ENCODE measurements around the gene SEC24C. TPM values are rescaled to one million over a fixed set of nuclear protein-coding genes. Genes with fewer than 3 reads are reported as not detected.

Gene SEC24C
- total RNA-seq, 2 experiments from 2014 or later = 53.6 to 87.1 TPM

DNA sequence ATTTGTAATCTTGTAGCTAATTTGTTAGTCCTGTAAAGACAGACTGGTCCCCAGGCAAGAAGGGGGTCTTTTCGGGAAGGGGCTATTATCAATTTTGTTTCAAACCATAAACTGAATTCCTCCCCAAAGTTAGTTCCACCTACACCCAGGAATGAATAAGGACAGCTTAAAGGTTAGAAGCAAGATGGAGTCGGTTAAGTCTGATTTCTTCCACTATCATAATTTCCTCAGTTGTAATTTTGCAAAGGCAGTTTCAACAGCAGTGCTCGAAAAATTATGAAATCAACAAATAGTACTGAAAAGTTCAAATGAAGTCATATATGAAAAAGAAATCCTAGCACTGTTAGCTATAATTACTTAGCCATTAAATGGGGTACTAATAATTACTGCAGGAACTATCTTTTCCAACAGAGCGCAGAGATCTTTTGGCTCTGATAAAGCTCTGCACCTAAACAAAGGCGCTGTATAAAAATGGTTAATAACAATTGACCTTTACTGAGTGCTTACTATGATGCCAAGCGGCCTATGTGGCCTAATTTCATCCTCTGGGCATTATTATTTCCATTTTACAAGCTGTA is 756 bp upstream of the SEC24C start:
- no peak for DNase-seq (ENCODE audit: low spot score)
- H3K79me2 ChIP-seq (ENCODE audit: insufficient read depth, low read depth, low read length) = peaks cover 39% of the 10 kb centered on the region
- BruUV-seq (replicated peaks) = TSS peak; percentile 98
- no peak for TF ChIP-seq EZH2phosphoT487 (IDR thresholded peaks at IDR 0.05; ENCODE audit: borderline replicate concordance, low read depth, low read length)
- TF ChIP-seq, protein P1, sequence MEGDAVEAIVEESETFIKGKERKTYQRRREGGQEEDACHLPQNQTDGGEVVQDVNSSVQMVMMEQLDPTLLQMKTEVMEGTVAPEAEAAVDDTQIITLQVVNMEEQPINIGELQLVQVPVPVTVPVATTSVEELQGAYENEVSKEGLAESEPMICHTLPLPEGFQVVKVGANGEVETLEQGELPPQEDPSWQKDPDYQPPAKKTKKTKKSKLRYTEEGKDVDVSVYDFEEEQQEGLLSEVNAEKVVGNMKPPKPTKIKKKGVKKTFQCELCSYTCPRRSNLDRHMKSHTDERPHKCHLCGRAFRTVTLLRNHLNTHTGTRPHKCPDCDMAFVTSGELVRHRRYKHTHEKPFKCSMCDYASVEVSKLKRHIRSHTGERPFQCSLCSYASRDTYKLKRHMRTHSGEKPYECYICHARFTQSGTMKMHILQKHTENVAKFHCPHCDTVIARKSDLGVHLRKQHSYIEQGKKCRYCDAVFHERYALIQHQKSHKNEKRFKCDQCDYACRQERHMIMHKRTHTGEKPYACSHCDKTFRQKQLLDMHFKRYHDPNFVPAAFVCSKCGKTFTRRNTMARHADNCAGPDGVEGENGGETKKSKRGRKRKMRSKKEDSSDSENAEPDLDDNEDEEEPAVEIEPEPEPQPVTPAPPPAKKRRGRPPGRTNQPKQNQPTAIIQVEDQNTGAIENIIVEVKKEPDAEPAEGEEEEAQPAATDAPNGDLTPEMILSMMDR (conservative IDR thresholded peaks at IDR 0.05; ENCODE audit: low read length) = no peak
- ChIA-PET POLR2A (interaction anchor here (0.6 to 2.9 kb wide), 12 partner anchors 10 to 523 kb away, joined by 3 to 38 read pairs (median 3); a partner anchor contains a TSS), CTCF (ENCODE audit: unreplicated experiment) (interaction anchor here (1.0 kb wide), 1 partner anchor 16 kb away, joined by 3 read pairs; no protein-coding TSS in a partner anchor)
- H2AFZ ChIP-seq (ENCODE audit: low read length) = peak overlapping the region; percentile 91; the same call in 1 of the 2 replicates
- no peaks in the 10 kb centered on the region for H3K9me3 ChIP-seq (ENCODE audit: low read length)
- H3K4me1 ChIP-seq (ENCODE audit: insufficient read depth, low read length, poor library complexity, severe bottlenecking) = peaks cover 23% of the 10 kb centered on the region
- H3K4me3 ChIP-seq (ENCODE audit: low read depth, low read length, poor library complexity, severe bottlenecking) = peak overlapping the region; percentile 88
- peak overlapping the region; percentile 74 for H3K27ac ChIP-seq (ENCODE audit: low read depth, low read length, poor library complexity, severe bottlenecking)
- H3K9me2 ChIP-seq (ENCODE audit: insufficient read depth, low read length) = no peaks in the 10 kb centered on the region
- intact Hi-C loops (cut with micrococcal nuclease; ENCODE audit: unreplicated experiment) = loop anchor here (1.0 to 2.0 kb wide), 2 partner anchors 13 to 67 kb away; partner anchors contain the start of gene NDST2
- no peaks in the 10 kb centered on the region; the same call in 1 of the 2 replicates for H4K20me1 ChIP-seq (ENCODE audit: insufficient read depth, low read length)
- peaks cover 36% of the 10 kb centered on the region for H3K36me3 ChIP-seq (ENCODE audit: insufficient read depth, low read length)
- peak overlapping the region; percentile 96 for H3K4me2 ChIP-seq (ENCODE audit: low read length)

DNA sequence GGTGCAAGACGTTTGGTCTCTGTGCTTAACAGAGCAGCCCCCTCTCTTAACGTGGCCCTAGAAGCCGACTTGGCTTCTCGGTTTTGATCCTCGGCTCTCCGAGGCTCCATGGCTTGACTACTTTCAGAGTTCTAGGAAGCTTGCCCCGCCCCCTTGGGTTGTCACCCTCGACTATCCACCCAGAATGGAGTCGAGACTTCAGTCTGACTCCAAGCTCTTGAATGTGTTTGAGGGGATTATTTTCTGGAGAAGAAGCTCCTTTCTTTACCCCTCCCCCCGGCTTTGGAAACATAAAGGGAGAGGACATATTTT is 448 bp downstream of the SEC24C start:
- Histone ChIP-seq H3K4me1 (ENCODE audit: insufficient read depth, low read length, poor library complexity, severe bottlenecking) (peaks cover 23% of the 10 kb centered on the region), H2AFZ (ENCODE audit: low read length) (peak overlapping the region; percentile 91), H3K4me3 (ENCODE audit: low read depth, low read length, poor library complexity, severe bottlenecking) (peak overlapping the region; percentile 88), H3K36me3 (ENCODE audit: insufficient read depth, low read length) (peaks cover 42% of the 10 kb centered on the region), H3K9me3 (ENCODE audit: low read length) (no peaks in the 10 kb centered on the region), H3K79me2 (ENCODE audit: insufficient read depth, low read depth, low read length) (peaks cover 46% of the 10 kb centered on the region), H4K20me1 (ENCODE audit: insufficient read depth, low read length) (no peaks in the 10 kb centered on the region; the same call in 1 of the 2 replicates), H3K27ac (ENCODE audit: low read depth, low read length, poor library complexity, severe bottlenecking) (peak overlapping the region; percentile 74), H3K9me2 (ENCODE audit: insufficient read depth, low read length) (no peaks in the 10 kb centered on the region), H3K4me2 (ENCODE audit: low read length) (peak overlapping the region; percentile 96)
- intact Hi-C loops (cut with micrococcal nuclease; ENCODE audit: unreplicated experiment) = no loop called here
- TF ChIP-seq, protein P1 (conservative IDR thresholded peaks at IDR 0.05; ENCODE audit: low read length) = no peak
- TSS peak; percentile 84 for BruUV-seq (replicated peaks)
- CTCF ChIA-PET (ENCODE audit: unreplicated experiment) = interaction anchor here (0.8 to 1.1 kb wide), 2 partner anchors 9 to 24 kb away, joined by 3 to 5 read pairs; no protein-coding TSS in a partner anchor
- DNase-seq (ENCODE audit: low spot score) = peak; percentile 58
- POLR2A ChIA-PET = interaction anchor here (0.9 to 2.9 kb wide), 6 partner anchors 12 to 38 kb away, joined by 3 to 38 read pairs (median 8); a partner anchor contains a TSS

DNA sequence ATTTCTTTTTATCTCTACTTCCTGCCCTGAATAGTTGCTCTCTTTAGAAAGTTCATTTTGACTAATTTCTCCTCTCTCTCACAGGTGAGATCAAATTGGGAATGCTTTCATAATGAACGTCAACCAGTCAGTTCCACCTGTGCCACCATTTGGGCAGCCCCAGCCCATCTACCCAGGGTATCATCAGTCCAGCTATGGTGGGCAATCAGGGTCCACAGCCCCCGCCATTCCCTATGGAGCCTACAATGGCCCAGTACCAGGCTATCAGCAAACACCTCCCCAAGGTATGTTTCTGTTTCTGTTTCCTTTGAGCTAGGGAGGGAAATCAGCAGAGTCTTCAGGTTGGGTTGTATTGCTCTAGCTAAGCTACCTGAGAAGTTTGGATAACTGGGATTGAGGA is 2.5 kb downstream of the SEC24C start:
- Histone ChIP-seq H3K36me3 (ENCODE audit: insufficient read depth, low read length) (peaks cover 59% of the 10 kb centered on the region), H3K4me1 (ENCODE audit: insufficient read depth, low read length, poor library complexity, severe bottlenecking) (peaks cover 21% of the 10 kb centered on the region), H3K79me2 (ENCODE audit: insufficient read depth, low read depth, low read length) (peaks cover 55% of the 10 kb centered on the region), H2AFZ (ENCODE audit: low read length) (no peak overlapping the region), H3K9me2 (ENCODE audit: insufficient read depth, low read length) (no peaks in the 10 kb centered on the region), H3K4me2 (ENCODE audit: low read length) (peak overlapping the region; percentile 10; the same call in 1 of the 2 replicates), H3K27ac (ENCODE audit: low read depth, low read length, poor library complexity, severe bottlenecking) (no peak overlapping the region), H3K9me3 (ENCODE audit: low read length) (no peaks in the 10 kb centered on the region), H3K4me3 (ENCODE audit: low read depth, low read length, poor library complexity, severe bottlenecking) (no peak overlapping the region), H4K20me1 (ENCODE audit: insufficient read depth, low read length) (no peaks in the 10 kb centered on the region; the same call in 1 of the 2 replicates)
- ChIA-PET POLR2A (no interaction called here), CTCF (ENCODE audit: unreplicated experiment) (no interaction called here)
- no peak for TF ChIP-seq EZH2phosphoT487 (IDR thresholded peaks at IDR 0.05; ENCODE audit: borderline replicate concordance, low read depth, low read length)
- TF ChIP-seq, protein P1 (conservative IDR thresholded peaks at IDR 0.05; ENCODE audit: low read length) = no peak
- intact Hi-C loops (cut with micrococcal nuclease; ENCODE audit: unreplicated experiment) = no loop called here
- DNase-seq (ENCODE audit: low spot score) = no peak
- TSS peak; percentile 9 for BruUV-seq (replicated peaks)
